Neural progenitor cell (in vitro differentiated cells): ENCODE results near the gene CD22. TPM values are rescaled to one million over a fixed set of nuclear protein-coding genes. Genes with fewer than 3 reads are reported as not detected.

Experiments
- DNase-seq: peaks from one replicate; pipeline ENCODE4 v3.0.0-alpha.2; 2016; ENCODE audit warnings: low spot score
- H2AFZ ChIP-seq: fragments of 200-600 bp; sonication (generic); replicated peaks from 2 replicates; pipeline ENCODE4 v1.6.1; 2016; ENCODE audit warnings: antibody characterized with exemption
- H3F3A ChIP-seq: fragments of 200-600 bp; sonication (generic); 2 replicates; pipeline ENCODE4 v1.6.1; 2016; ENCODE audit warnings: antibody characterized with exemption, low read depth
- H3K27ac ChIP-seq: fragments of 200-600 bp; sonication (generic); 2 replicates; pipeline ENCODE4 v1.5.1; 2016; ENCODE audit warnings: mild to moderate bottlenecking
- H3K27me3 ChIP-seq: fragments of 200-600 bp; sonication (generic); 2 replicates; pipeline ENCODE4 v1.6.1; 2016; ENCODE audit warnings: mild to moderate bottlenecking, moderate library complexity
- H3K36me3 ChIP-seq: fragments of 200-600 bp; sonication (generic); 2 replicates; pipeline ENCODE4 v1.5.1; 2016
- H3K4me1 ChIP-seq: fragments of 200-600 bp; sonication (generic); 2 replicates; pipeline ENCODE4 v1.6.1; 2016; ENCODE audit warnings: mixed run types
- H3K4me2 ChIP-seq: fragments of 200-600 bp; sonication (generic); 2 replicates; pipeline ENCODE4 v1.6.1; 2016
- H3K4me3 ChIP-seq: fragments of 200-600 bp; sonication (generic); 2 replicates; pipeline ENCODE4 v1.5.1; 2016
- H3K79me2 ChIP-seq: fragments of 200-600 bp; sonication (generic); 2 replicates; pipeline ENCODE4 v1.6.1; 2016; ENCODE audit warnings: low read depth
- H3K9ac ChIP-seq: fragments of 200-600 bp; sonication (generic); 2 replicates; pipeline ENCODE4 v1.6.1; 2016
- H3K9me3 ChIP-seq: fragments of 200-600 bp; sonication (generic); 2 replicates; pipeline ENCODE4 v1.5.1; 2016; ENCODE audit warnings: low read depth
- H4K20me1 ChIP-seq: fragments of 200-600 bp; sonication (generic); 2 replicates; pipeline ENCODE4 v1.6.1; 2016; ENCODE audit warnings: low read depth
- H3K27ac Mint-ChIP-seq: 3 replicates; pipeline ENCODE4 v1.8.0; 2021; ENCODE audit warnings: mixed read lengths
- H3K27me3 Mint-ChIP-seq: 2 replicates; pipeline ENCODE4 v1.8.0; 2022; ENCODE audit warnings: low read depth, mild to moderate bottlenecking, inconsistent platforms, moderate library complexity, mixed read lengths; ENCODE audit not compliant: insufficient read depth
- H3K36me3 Mint-ChIP-seq: 3 replicates; pipeline ENCODE4 v1.8.0; 2021; ENCODE audit warnings: mixed read lengths
- H3K4me1 Mint-ChIP-seq: 3 replicates; pipeline ENCODE4 v1.8.0; 2021; ENCODE audit warnings: mixed read lengths
- H3K4me3 Mint-ChIP-seq: 3 replicates; pipeline ENCODE4 v1.8.0; 2021; ENCODE audit warnings: mild to moderate bottlenecking, moderate library complexity, mixed read lengths
- H3K9me3 Mint-ChIP-seq: 3 replicates; pipeline ENCODE4 v1.8.0; 2020; ENCODE audit warnings: mixed read lengths
- EZH2 ChIP-seq: fragments of 200-600 bp; sonication (generic); IDR thresholded peaks from 2 replicates; pipeline ENCODE4 v1.6.1; 2017; ENCODE audit warnings: antibody characterized with exemption, mild to moderate bottlenecking, moderate library complexity
- EZH2phosphoT487 ChIP-seq: fragments of 200-600 bp; sonication (generic); IDR thresholded peaks from 2 replicates; pipeline ENCODE4 v1.6.1; 2017; ENCODE audit warnings: antibody characterized with exemption
- total RNA-seq: library from RNA; depleted of rRNA; stranded (reverse); fragments of >200 nt; gene quantifications from 2 replicates; pipeline ENCODE4 v1.2.3, GENCODE V29; 2015; ENCODE audit warnings: low replicate concordance
- TF ChIP-seq, protein P1 (sequence below): fragments of 200-600 bp; sonication (generic); IDR thresholded peaks from 2 replicates; pipeline ENCODE4 v1.5.1; 2017; ENCODE audit warnings: antibody characterized with exemption, mild to moderate bottlenecking

CD22 gene
- total RNA-seq, 1 donor from 2014 or later = not detected

DNA sequence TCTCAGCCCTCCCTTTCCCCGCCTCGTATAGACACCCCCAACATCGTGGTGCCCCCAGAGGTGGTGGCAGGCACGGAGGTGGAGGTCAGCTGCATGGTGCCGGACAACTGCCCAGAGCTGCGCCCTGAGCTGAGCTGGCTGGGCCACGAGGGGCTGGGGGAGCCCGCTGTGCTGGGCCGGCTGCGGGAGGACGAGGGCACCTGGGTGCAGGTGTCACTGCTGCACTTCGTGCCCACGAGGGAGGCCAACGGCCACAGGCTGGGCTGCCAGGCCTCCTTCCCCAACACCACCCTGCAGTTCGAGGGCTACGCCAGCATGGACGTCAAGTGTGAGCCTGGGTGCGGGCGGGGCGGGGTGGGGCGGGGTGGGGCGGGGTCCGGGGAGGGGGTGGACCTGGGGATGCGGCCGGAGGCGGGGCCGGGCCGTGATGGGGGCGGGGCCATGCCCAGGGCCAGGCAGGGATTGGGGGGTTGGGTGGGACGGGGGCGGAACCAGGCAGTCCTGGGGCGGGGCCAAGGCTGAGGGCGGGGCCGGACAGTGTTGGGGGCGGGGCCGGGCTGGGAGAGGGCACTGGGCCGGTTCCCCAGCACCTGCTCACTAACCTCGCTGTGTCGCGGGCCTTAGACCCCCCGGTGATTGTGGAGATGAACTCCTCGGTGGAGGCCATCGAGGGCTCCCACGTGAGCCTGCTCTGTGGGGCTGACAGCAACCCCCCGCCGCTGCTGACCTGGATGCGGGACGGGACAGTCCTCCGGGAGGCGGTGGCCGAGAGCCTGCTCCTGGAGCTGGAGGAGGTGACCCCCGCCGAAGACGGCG is 29.3 kb upstream of the CD22 start:
- Histone ChIP-seq H3K27ac (no peak overlapping the region), H3K9ac (no peak overlapping the region), H3K36me3 (no peaks in the 10 kb centered on the region), H3K79me2 (no peaks in the 10 kb centered on the region), H2AFZ (no peak overlapping the region), H3K4me3 (no peak overlapping the region), H3K4me2 (no peak overlapping the region), H3F3A (peaks cover 21% of the 10 kb centered on the region), H3K27me3 (no peaks in the 10 kb centered on the region), H3K9me3 (no peaks in the 10 kb centered on the region), H4K20me1 (no peaks in the 10 kb centered on the region), H3K4me1 (no peaks in the 10 kb centered on the region)
- Mint-ChIP-seq H3K4me1 (peaks cover 2% of the 10 kb centered on the region), H3K27ac (no peak overlapping the region), H3K27me3 (peaks cover 6% of the 10 kb centered on the region), H3K9me3 (no peaks in the 10 kb centered on the region), H3K36me3 (no peaks in the 10 kb centered on the region), H3K4me3 (no peak overlapping the region)
- no peak for DNase-seq
- TF ChIP-seq EZH2phosphoT487 (no peak), EZH2 (no peak)
- TF ChIP-seq, protein P1, sequence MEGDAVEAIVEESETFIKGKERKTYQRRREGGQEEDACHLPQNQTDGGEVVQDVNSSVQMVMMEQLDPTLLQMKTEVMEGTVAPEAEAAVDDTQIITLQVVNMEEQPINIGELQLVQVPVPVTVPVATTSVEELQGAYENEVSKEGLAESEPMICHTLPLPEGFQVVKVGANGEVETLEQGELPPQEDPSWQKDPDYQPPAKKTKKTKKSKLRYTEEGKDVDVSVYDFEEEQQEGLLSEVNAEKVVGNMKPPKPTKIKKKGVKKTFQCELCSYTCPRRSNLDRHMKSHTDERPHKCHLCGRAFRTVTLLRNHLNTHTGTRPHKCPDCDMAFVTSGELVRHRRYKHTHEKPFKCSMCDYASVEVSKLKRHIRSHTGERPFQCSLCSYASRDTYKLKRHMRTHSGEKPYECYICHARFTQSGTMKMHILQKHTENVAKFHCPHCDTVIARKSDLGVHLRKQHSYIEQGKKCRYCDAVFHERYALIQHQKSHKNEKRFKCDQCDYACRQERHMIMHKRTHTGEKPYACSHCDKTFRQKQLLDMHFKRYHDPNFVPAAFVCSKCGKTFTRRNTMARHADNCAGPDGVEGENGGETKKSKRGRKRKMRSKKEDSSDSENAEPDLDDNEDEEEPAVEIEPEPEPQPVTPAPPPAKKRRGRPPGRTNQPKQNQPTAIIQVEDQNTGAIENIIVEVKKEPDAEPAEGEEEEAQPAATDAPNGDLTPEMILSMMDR = no peak

DNA sequence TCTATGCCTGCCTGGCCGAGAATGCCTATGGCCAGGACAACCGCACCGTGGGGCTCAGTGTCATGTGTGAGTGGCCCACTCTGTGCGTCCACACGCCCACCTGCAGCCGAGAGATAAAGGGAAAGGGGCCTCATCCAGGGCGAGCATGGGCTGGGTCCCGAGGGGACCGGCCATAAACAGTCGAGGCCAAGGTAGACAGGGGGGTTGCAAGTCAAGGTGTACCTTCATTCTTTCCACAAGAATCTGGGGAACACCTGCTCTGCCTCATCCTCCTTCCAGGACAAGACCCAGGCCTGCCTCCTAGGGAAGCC is 28.7 kb upstream of the CD22 start:
- no peak overlapping the region for H2AFZ ChIP-seq
- no peaks in the 10 kb centered on the region for H4K20me1 ChIP-seq
- DNase-seq = no peak
- Mint-ChIP-seq H3K4me3 (no peak overlapping the region), H3K4me1 (peaks cover 2% of the 10 kb centered on the region), H3K36me3 (no peaks in the 10 kb centered on the region), H3K27ac (no peak overlapping the region), H3K9me3 (no peaks in the 10 kb centered on the region), H3K27me3 (peaks cover 6% of the 10 kb centered on the region)
- TF ChIP-seq EZH2phosphoT487 (no peak), EZH2 (no peak)
- TF ChIP-seq, protein P1 = no peak
- no peaks in the 10 kb centered on the region for H3K27me3 ChIP-seq
- no peak overlapping the region for H3K4me3 ChIP-seq
- H3K4me2 ChIP-seq = no peak overlapping the region
- H3K36me3 ChIP-seq = no peaks in the 10 kb centered on the region
- no peaks in the 10 kb centered on the region for H3K9me3 ChIP-seq
- H3K4me1 ChIP-seq = no peaks in the 10 kb centered on the region
- H3F3A ChIP-seq = peaks cover 21% of the 10 kb centered on the region
- H3K27ac ChIP-seq = no peak overlapping the region
- H3K79me2 ChIP-seq = no peaks in the 10 kb centered on the region
- no peak overlapping the region for H3K9ac ChIP-seq

DNA sequence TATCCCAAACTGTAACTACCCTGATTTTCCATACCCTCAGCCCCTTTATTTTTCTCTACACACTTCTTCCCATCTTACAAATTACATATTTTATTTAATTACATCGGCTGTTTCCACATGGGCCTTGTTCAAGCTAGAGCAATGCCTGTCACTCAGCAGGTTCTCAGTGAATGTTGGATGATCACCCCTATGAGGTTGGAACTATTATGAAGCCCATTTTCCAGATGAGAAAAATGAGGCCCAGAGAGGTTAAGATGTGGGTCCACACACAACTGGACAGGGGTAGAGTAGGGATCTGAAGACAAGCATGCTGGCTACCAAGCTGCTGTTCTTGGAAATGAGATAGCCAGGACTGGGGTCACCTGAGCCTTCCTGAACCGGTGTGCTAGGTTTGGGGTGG is 27.0 kb upstream of the CD22 start:
- H3K4me3 ChIP-seq = no peak overlapping the region
- Mint-ChIP-seq H3K27ac (peak overlapping the region; percentile 27), H3K27me3 (peaks cover 8% of the 10 kb centered on the region), H3K4me1 (peaks cover 6% of the 10 kb centered on the region), H3K9me3 (no peaks in the 10 kb centered on the region), H3K4me3 (no peak overlapping the region), H3K36me3 (no peaks in the 10 kb centered on the region)
- no peak for TF ChIP-seq EZH2
- TF ChIP-seq EZH2phosphoT487 = no peak
- TF ChIP-seq, protein P1 = no peak
- H3K27me3 ChIP-seq = no peaks in the 10 kb centered on the region
- H3K4me2 ChIP-seq = no peak overlapping the region
- no peaks in the 10 kb centered on the region for H3K36me3 ChIP-seq
- H3K9me3 ChIP-seq = no peaks in the 10 kb centered on the region
- DNase-seq = no peak
- no peaks in the 10 kb centered on the region for H3K79me2 ChIP-seq
- no peak overlapping the region for H2AFZ ChIP-seq
- no peak overlapping the region for H3K9ac ChIP-seq
- no peaks in the 10 kb centered on the region for H3K4me1 ChIP-seq
- H3K27ac ChIP-seq = no peak overlapping the region
- no peaks in the 10 kb centered on the region for H4K20me1 ChIP-seq
- peaks cover 14% of the 10 kb centered on the region for H3F3A ChIP-seq
